ENCODE results near the gene UBE2H. TPM values are rescaled to one million over a fixed set of nuclear protein-coding genes. Genes with fewer than 3 reads are reported as not detected.

Gene UBE2H
- polyA plus RNA-seq, 1 of the 3 experiments (the other 2 are of a cell fraction), result 129 TPM

GRCh38 chr7:129799350-129799955, 153.3 kb downstream of the UBE2H start:
- H3K9me2 ChIP-seq, result no peaks in the 10 kb centered on the region
- ChIA-PET POLR2A (no interaction called here), CTCF (interaction anchor here (1.0 to 8.2 kb wide), 6 partner anchors 8 to 135 kb away, joined by 3 to 57 read pairs (median 5); no protein-coding TSS in a partner anchor)
- H3K4me1 ChIP-seq (ENCODE audit: control insufficient read depth in 1 of 2, insufficient read depth in 2 of 2, low read depth in 1 of 2, low read length in 1 of 2), result peaks cover 0 to 14% of the 10 kb centered on the region in 2 experiments; a peak in 1 of 4 replicates
- no peak overlapping the region for H3K27ac ChIP-seq (ENCODE audit: low read depth in 2 of 2, low read length in 1 of 2)
- H3K4me2 ChIP-seq, result no peak overlapping the region
- peaks cover 6% of the 10 kb centered on the region for H3F3A ChIP-seq (replicated peaks; ENCODE audit: insufficient read depth)
- H3K79me2 ChIP-seq (ENCODE audit: insufficient read depth), result no peaks in the 10 kb centered on the region
- H3K4me3 ChIP-seq (ENCODE audit: low read depth in 2 of 2, low read length in 1 of 2), result no peak overlapping the region
- no peaks in the 10 kb centered on the region for H3K9me3 ChIP-seq
- no peak overlapping the region for H2AFZ ChIP-seq (ENCODE audit: low read depth)
- WGBS (ENCODE audit: low lambda C conversion rate), result 85% methylated on average over 8 of the region's 13 CpGs
- H4K20me1 ChIP-seq (ENCODE audit: insufficient read depth), result no peaks in the 10 kb centered on the region
- no peak overlapping the region for H3K9ac ChIP-seq
- H3K27me3 ChIP-seq (ENCODE audit: insufficient read depth), result no peaks in the 10 kb centered on the region
- no peaks in the 10 kb centered on the region for H3K36me3 ChIP-seq (replicated peaks in 1 of 2; ENCODE audit: control insufficient read depth in 1 of 2, insufficient read depth in 2 of 2, low read length in 1 of 2)
- DNase-seq, result peak; percentile 61
- TF ChIP-seq PBX3 (IDR thresholded peaks at IDR 0.05), result no peak
- TF ChIP-seq USF1 (IDR thresholded peaks at IDR 0.05; ENCODE audit: borderline replicate concordance, low read depth), result no peak
- no peak for TF ChIP-seq POLR2AphosphoS5 (IDR thresholded peaks at IDR 0.05; ENCODE audit: low read depth, low read length)
- TF ChIP-seq SIN3A (IDR thresholded peaks at IDR 0.05; ENCODE audit: borderline replicate concordance, low read depth, low read length), result no peak
- TF ChIP-seq TAF1 (IDR thresholded peaks at IDR 0.05; ENCODE audit: borderline replicate concordance, low read depth, low read length), result no peak
- no peak for TF ChIP-seq REST (IDR thresholded peaks at IDR 0.05; ENCODE audit: low read depth, low read length)
- TF ChIP-seq NRF1 (IDR thresholded peaks at IDR 0.05; ENCODE audit: low read depth, low read length), result no peak
- no peak for TF ChIP-seq RAD21 (IDR thresholded peaks at IDR 0.05; ENCODE audit: low read length)
- TF ChIP-seq RFX5 (IDR thresholded peaks at IDR 0.05; ENCODE audit: low read length), result no peak
- TF ChIP-seq EP300 (IDR thresholded peaks at IDR 0.05; ENCODE audit: borderline replicate concordance in 1 of 2, low read depth in 1 of 2, low read length in 1 of 2), result no peak
- TF ChIP-seq MAX (IDR thresholded peaks at IDR 0.05; ENCODE audit: low read depth), result no peak
- TF ChIP-seq IRF3 (IDR thresholded peaks at IDR 0.05; ENCODE audit: low read depth, low read length), result no peak
- TF ChIP-seq EZH2phosphoT487 (IDR thresholded peaks at IDR 0.05; ENCODE audit: borderline replicate concordance, low read depth), result no peak
- no peak for TF ChIP-seq JUND (IDR thresholded peaks at IDR 0.05)
- no peak for TF ChIP-seq FOXM1 (IDR thresholded peaks at IDR 0.05; ENCODE audit: low read depth)
- TF ChIP-seq RCOR1 (IDR thresholded peaks at IDR 0.05; ENCODE audit: low read length), result no peak
- TF ChIP-seq SMC3 (IDR thresholded peaks at IDR 0.05; ENCODE audit: low read depth, low read length), result no peak
- TF ChIP-seq RXRA (IDR thresholded peaks at IDR 0.05; ENCODE audit: borderline replicate concordance, low read depth), result no peak
- no peak for TF ChIP-seq ZBTB33 (IDR thresholded peaks at IDR 0.05; ENCODE audit: borderline replicate concordance, low read depth)

All from SK-N-SH (cell line).